GF-D8 (cell line): ENCODE results near the gene UBTD2.
"Not testable (repeated sequence)": the region's sequence is repeated elsewhere in the genome, so short reads cannot be mapped to it uniquely, and the experiment has no call there.

Source experiments
- DNase-seq: peaks from one replicate; lab custom pipeline; 2025; lab: John Stamatoyannopoulos, UW

The UBTD2 gene

DNA sequence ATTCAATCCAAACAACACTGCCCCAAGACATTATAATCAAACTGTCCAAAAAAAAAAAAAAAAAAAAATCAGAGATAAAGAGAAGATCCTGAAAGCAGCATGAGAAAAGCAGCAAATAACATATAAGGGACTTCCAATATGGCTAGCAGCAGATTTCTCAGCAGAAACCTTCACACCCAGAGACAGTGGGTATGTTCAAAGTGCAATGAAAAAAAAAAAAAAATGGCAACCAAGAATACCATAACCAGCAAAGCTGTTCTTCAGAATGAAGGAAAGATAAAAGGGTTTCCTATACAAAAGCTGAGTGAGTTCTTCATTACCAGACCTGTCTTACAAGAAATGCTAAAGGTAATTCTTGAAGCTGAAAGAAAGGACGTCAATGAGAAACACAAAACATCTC is 32.1 kb downstream of the UBTD2 start:
- no peak for DNase-seq

DNA sequence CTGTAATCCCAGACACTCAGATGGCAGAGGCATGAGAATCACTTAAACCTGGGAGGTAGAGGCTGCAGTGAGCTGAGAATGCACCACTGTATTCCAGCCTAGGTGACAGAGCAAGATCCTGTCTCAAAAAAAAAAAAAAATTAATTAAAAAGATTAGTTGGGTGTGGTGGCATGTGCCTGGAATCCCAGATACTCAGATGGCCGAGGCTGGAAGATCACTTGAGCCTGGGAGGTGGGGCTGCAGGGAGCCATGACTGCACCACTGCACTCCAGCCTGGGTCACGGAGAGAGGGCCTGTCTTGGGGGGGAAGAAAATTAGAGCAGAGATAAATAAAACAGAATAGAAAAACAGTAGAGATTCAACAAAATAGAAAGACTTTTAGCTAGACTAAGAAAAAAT is 34.9 kb downstream of the UBTD2 start:
- DNase-seq, result no peak

DNA sequence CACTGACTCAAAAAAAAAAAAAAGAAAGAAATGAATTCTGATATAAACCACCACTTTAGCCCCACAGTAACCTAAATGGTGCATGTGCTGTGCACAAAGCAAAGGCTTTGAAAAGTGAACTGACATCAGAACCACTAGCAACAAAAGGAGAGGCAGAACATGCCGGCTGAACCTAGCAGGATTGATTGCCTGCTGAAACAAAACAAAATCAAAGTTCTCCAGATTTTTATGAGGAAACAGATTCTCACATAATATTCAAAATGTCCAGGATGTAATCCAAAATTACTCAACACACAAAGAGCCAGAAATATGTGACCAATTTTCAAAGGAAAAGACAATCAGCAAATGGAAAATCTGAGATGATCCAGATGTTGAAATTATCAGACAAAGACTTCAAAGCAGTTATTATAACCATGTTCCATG is 37.9 kb downstream of the UBTD2 start:
- no peak for DNase-seq

DNA sequence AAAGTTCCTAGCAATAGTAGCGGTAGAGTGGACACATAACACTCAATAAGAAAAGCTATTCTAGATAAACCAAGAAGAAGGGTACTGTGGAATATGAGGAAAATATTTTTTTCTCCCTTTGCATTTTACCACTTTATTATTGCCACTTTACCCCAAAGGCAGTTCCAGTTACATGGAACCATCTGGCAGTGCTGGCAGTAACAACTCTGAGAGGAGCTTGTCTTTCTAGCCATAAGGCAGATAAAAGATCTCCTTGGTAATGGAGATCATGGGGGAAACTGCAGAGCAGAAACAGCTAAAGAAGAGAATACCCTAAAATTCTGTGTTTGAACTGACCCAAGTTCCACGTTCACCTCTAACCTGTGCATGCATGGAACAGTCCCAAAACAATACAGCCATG is 38.5 kb downstream of the UBTD2 start:
- no peak for DNase-seq

DNA sequence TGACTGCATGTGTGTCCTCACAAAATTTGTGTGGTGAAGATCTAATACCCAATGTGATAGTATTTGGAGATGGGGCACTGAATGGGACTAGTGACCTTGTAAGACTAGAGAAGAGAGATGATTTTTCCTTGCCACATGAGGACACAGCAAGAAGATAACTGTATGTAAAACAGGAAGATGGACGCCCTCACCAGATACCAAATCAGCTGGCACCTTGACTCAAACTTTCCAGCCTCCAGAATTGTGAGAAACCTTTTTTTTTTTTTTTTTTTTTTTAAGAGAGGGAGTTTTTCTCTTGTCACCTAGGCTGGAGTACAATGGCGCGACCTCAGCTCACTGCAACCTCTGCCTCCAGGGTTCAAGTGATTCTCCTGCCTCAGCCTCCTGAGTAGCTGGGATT is 40.3 kb downstream of the UBTD2 start:
- no peak for DNase-seq

DNA sequence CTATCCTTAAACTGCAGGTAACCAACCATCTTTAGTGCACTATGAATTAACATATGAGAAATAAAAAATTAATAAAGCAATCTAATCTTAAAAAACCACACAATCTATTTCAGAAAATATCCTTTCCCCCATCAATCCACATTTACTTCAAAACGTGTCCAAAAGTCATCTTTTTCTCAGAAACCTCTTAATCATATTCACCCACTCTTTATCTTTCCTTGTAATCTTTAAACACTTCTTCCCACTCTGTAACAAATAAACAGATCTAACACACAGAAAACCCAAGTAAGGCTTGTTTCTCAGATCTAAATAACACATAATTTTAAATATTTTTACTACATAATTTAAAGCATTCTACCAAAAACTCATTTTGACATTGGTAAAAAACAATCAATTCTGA is 45.2 kb downstream of the UBTD2 start:
- no peak for DNase-seq

DNA sequence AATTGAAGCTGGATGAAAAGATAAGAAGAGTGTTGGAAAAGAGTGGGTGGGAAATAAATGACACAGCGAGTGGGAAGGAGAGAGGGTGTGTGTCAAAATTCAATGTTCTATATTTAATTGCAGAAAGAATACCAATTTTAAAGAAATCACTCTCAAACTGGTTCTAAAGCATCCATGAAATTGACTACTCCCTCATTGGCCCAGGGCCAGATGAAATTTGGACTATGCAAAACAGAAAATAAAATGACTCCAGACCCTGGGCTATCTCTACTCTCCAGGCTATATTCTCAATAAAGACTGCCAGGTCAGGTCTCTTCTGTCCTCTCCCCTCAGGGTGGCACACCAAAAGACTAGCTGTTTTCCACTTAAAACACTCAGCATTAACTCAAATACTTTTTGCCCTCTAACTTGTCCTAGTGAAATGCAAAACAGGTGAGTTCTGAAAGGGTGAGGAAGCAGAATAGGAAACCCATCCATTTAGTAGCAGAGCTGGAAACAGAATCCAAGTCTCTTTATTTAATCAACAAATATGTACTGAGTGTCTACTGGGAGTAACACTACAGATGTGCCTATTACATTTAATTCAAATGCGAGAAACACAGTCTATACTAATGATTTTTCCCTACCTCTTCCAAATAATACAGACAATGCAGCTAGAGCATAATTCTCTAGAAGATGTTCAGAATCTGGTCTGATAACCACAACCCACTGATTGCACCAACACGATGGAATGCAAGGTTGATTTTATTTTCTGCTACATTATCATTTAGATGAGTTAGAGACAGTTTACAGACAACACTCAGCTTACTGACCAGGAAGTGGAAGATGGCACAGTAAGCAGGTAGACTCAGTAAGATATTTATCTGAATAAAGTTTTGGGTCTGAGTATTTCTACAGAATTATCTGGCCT is 47.5 kb downstream of the UBTD2 start:
- DNase-seq, result no peak

DNA sequence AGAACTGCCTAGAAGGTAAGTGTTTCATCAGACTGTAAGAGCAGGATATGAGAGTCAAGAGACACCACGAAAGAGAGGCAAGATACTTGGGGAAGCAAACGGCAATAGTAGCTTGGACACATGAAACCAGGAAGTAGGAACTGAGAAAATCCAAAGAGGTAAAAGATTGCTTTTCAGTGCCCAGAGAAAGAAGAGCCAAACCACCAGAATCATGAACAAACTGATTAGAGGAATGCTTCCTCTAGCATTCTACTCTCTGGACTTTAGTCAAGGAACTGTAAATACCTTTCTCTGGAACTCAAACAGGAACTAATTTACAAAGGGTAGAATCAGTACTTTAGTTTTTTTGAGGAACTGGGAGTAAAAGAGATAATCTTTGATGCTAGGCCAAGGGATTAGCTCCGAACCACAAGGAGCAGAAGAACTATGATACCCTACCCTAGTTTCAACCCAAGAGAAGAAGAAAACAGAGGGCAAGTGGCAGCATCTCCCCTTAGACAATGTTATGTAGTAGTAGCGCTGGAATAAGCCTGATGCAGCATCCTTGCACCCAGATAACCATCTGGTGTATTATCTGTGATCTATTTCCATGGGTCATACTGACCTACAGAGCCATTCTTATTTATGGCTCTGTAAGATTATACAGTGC is 48.3 kb downstream of the UBTD2 start:
- no peak for DNase-seq

DNA sequence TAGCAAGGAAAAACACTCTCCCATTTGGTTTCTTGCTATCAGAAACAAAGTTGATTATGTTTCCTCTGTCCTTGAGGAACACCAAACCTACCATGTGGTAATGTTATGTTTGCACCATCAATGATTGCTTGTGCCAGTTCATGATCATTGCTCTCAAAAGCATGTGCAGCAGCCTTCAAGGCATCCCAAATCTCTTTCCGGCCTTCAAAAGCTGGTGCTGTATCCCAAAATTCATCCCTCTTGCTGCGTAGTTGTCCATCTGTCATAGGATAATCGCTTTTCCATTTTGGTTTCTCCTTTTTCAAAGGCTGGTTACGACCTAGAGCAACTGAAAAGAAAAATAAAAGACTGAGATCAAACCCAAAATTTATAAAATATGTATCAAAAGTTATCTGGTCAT is 49.5 kb downstream of the UBTD2 start:
- no peak for DNase-seq

DNA sequence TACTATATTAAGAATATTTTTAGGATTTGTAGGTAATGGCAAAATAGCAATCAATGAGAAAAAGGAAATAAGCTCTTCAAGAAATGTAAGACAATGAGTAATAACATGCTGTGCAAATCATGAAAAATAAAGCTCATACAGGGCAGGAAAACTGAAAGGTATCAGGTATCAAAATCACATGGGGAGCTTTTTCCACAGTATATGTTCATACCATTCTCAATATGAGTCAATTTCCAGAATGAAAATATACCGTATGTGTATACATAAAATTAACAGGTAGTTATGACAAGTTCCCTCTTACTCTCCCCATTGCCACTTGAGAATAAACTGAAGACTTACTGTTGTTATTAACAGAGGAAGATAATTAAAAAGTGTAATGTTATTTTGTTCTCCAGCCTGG is 53.7 kb downstream of the UBTD2 start:
- DNase-seq, result no peak

DNA sequence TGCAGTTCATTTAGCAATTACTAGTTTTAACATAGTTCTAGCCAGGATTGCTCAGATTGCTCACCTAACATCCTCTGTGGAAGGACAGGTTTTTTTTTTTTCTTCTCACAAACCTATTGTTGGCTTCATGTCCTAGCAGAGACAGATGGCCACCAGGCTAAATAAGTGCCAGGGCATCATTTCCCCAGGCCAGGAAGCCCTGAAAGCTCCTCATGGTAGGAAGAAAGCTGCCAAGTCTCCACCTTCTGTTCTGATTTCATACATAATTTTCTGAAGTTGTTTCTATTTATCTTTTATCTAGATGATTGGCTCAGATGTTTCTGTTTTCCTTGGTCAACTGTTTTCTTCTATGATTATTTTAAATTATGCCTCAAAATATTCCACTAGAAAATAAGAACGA is 58.6 kb downstream of the UBTD2 start:
- DNase-seq, result no peak

DNA sequence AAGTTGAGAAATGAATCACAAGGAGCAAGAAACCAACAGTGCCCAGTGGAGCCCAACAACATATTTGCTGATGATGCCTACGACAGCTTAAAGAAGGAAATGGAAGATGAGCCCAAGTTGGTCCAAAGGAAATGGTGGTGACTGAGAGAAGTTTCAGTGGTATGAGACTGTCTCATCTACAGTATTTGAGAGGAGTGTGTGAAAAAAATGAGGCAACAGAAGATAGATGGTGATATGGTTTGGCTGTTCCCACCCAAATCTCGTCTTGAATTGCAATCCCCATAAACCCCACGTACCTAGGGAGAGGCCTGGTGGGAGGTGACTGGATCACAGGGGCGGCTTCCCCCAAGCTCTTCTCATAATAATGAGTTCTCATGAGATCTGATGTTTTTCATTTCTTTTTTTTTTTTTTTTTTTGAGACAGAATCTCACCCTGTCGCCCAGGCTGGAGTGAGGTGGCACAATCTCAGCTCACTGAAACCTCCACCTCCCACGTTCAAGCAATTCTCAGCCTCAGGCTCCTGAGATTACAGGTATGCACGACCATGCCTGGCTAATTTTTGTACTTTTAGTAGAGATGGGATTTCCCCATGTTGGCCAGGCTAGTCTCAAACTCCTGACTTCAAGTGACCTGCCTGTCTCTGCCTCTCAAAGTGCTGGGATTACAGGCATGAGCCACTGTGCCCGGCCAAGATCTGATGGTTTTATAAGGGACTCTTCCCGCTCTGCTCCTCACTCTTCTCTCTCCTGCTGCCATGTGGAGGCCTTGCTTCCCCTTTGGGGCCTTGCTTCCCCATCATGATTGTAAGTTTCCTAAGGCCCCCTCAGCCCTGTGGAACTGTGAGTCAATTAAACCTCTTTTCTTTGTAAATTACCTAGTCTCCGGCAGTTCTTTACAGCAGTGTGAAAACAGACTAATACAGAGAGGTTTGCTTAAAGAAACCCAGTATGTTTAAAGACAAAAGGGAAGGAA is 59.4 kb downstream of the UBTD2 start:
- no peak for DNase-seq

DNA sequence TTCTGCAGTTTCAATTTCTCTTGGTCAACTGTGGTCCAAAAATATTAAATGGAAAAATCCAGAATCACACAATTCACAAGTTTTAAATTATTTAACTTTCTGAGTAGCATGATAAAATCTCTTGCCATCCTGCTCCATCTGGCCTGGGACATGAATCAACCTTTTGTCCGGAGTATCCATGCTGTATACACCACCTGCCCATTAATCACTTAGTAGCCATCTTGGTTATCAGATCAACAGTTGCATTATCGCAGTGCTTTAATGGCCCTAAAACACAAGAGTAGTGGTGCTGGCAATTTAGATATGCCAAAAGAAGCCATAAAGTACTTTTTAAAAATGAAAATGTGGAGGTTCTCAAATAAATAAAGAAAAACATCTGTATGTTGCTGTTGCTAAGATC is 64.3 kb downstream of the UBTD2 start:
- DNase-seq, result no peak

DNA sequence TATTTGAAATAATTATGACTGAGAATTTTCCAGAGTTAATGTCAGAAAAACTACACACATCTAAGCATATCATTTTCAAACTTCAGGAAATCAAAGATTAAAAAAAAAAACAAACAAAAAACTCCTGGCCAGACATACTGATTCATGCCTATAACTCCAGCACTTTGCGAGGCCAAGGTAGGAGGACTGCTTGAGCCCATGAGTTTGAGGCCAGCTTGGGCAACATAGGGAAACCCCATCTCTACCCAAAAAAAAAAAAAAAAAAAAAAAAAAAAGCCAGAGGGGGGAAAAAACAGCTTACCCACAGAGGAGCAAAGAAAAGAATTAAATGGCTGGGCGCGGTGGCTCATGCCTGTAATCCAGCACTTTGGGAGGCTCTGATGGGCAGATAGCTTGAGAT is 67.2 kb downstream of the UBTD2 start:
- DNase-seq, result no peak

DNA sequence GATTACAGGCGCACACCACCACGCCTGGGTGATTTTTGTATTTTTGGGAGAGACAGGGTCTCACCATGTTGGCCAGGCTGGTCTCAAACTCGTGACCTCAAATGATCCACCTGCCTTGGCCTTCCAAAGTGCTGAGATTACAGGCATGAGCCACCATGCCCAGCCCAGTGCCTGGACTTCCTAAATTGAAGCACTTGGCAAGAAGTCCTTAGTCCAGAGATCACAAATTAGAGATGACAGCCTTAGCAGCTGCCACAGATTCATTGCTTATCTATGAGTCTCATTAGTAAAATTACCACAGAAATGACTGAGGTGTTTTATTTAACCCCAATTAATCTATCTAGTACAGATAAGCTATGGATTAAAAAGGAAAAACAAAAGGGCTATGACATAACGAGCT is 70.4 kb downstream of the UBTD2 start:
- no peak for DNase-seq

DNA sequence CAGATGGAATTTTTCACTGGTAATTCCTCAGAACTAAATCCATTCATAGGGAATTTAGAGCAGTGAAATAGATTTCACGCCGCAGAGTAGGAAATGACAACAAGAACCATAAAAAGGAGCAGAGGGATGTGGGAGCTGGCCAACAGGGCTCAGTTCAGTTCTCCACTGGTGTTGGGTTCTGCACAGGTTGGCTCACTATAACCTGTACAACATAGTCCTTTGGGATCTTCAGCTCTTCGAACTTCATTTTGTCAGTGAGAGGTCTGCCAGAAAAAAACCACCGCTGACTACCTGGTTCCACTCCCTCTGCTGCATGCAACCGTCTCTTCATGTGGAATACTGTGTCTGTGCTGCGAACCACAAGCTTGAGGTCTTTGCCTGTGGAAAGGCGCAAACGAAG is 71.9 kb downstream of the UBTD2 start:
- DNase-seq, result no peak

DNA sequence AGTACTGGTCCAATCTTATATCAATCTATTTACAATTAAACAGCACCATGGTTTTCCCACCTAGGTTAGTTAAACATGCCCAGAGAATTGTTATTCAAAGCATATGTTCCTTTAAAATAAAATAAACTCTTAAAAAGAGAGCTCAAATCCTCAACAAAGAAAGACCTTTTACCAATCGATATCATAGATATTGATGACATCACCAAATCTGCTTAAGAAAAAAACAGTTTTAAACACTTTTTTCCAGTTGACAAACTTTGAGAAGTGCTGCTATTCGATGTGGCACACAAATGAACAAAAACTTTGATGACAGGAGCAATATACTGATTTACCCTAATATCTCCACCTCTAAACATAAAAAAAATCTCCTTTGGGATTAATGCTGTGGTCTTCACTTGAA is 73.8 kb downstream of the UBTD2 start:
- no peak for DNase-seq

DNA sequence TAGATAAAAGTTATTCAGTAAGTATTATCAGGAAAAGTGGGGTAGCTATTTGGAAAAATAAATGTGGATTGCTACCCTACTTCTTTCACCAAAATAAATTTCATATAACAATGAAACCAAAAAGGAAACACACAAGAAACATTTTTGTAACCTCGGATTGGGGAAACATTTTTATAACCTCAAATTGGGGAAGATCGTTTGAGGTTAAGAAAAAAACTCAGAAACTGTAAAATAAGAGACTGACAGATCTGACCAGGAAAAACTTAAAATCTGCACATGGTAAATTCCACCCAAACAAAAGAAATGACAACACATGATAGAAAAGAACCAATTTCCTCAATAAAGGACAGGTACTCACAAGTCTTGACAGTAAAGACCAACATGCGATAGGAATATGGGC is 76.1 kb downstream of the UBTD2 start:
- peak; percentile 24 for DNase-seq

DNA sequence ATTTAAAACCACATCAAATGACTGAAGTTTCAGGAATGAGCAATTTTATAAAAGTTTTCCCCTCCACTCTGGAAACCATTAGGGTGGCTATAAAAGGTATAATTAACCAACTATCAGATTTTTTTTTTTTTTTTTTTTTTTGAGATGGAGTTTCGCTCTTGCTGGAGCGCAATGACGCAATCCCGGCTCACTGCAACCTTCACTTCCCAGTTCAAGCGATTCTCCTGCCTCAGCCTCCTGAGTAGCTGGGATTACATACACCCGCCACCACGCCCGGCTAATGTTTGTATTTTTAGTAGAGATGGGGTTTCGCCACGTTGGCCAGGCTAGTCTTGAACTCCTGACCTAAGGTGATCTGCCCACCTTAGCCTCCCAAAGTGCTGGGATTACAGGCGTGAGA is 77.6 kb downstream of the UBTD2 start:
- DNase-seq, result not testable (repeated sequence)

DNA sequence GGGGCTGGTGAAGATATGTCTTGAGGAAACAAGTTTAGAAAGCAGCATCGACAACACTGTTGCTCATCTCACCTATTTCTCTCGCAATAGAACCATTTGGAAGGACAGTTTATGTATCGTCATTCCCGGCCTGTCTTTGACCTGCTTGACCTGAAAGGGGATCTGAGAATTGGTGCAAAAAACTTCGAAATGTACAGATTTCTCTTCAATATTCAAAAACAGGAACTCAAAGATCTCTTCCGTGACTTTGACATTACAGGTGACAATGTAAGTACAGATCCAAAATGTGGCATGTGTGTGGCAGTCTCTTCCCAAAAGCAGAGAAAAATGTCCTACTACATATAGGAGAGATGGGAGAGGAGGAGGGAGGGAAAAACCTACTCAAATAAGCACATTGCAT is 83.1 kb downstream of the UBTD2 start:
- no peak for DNase-seq

DNA sequence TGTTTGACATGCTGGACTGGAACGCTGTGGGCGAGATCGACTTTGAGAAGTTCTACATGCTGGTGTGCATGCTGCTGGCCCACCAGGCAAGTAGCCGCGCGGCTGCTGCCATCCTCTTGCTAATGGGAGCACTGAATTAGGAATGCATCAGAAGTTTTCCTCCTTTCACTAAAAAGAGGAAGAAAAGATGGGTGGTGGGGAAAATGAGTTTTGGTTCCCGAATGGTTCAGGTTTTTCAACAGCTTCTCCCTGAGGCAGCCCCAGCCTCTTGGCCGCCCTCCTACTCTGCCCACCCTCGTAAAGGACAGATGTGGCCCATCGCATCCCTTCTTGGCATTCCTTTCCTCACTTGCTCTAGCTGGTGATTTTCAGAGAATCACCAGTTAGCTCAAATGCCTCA is 84.1 kb downstream of the UBTD2 start:
- DNase-seq, result no peak

DNA sequence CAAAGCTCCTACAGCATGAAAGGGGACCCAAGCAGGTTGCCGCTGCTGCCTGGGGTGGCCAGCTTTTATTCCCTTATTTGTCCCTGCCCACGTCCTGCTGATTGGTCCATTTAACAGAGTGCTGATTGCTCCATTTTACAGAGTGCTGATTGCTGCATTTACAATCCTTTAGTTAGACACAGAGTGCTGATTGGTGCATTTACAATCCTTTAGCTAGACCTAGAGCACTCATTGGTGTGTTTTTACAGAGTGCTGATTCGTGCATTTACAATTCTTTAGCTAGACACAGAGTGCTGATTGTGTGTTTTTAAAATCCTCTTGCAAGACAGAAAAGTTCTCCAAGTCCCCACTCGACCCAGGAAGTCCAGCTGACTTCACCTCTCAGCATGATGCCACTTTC is 85.8 kb downstream of the UBTD2 start:
- not testable (repeated sequence) for DNase-seq
